GM12878 (cell line): ENCODE measurements around the gene CASQ1. TPM values are rescaled to one million over a fixed set of nuclear protein-coding genes. Genes with fewer than 3 reads are reported as not detected.

Source experiments
- ATAC-seq: fragments of 200-7000 bp; cut with Tn5 transposase; 3 replicates; pipeline ENCODE4 v1.9.1; 2020; ENCODE audit warnings: mild to moderate bottlenecking, moderate library complexity
- BruUV-seq: library from RNA; stranded (reverse); fragments of 400-500 nt; replicated peaks from 2 replicates; lab custom pipeline; 2021; lab: Mats Ljungman, UMichigan
- CTCF ChIA-PET: fragments of 300-600 bp; sonication (Branson Sonifier 250); formaldehyde crosslinking; extraction: SDS; loops from one replicate; lab custom pipeline; 2021; ENCODE audit warnings: inconsistent platforms; lab: Yijun Ruan, JAX
- POLR2A ChIA-PET: fragments of 350-600 bp; formaldehyde crosslinking; extraction: SDS; loops from one replicate; lab custom pipeline; 2021; ENCODE audit warnings: inconsistent platforms; lab: Charles Lee
- RAD21 ChIA-PET: fragments of 300-600 bp; sonication (Branson Sonifier 250); formaldehyde crosslinking; loops from one replicate; lab custom pipeline; 2023; ENCODE audit warnings: antibody characterized with exemption; ENCODE audit not compliant: unreplicated experiment; lab: Charles Lee
- SMC1A ChIA-PET: fragments of 300-600 bp; sonication (Branson Sonifier 250); formaldehyde crosslinking; loops from one replicate; lab custom pipeline; 2023; ENCODE audit not compliant: unreplicated experiment, uncharacterized antibody; lab: Charles Lee
- DNase-seq: peaks from one replicate; pipeline ENCODE4 v3.0.0-alpha.2; 2011; ENCODE audit warnings: low read depth, low spot score
- FAIRE-seq: peaks from 3 replicates; lab custom pipeline; 2011; peaks lifted over from hg19 to GRCh38; lab: Jason Lieb, UNC
- H2AFZ ChIP-seq: 2 replicates; pipeline ENCODE4 v1.6.0; 2011; ENCODE audit warnings: low read depth, low read length, control low read depth; ENCODE audit not compliant: control insufficient read depth
- H3K27ac ChIP-seq: 2 replicates; pipeline ENCODE4 v1.5.1; 2011; ENCODE audit warnings: control low read depth; ENCODE audit not compliant: control insufficient read depth, insufficient read depth
- H3K27me3 ChIP-seq, 2 experiments: replicated peaks in 1 of 2; 2 replicates each; pipeline versions ENCODE4 v1.6.0 to v1.6.1; 2011; ENCODE audit warnings: low read length in 1 of 2; ENCODE audit not compliant: control insufficient read depth in 2 of 2, insufficient read depth in 2 of 2
- H3K36me3 ChIP-seq, 2 experiments: 2 replicates each; pipeline ENCODE4 v1.5.1; 2011; ENCODE audit warnings: low read length in 1 of 2; ENCODE audit not compliant: control insufficient read depth in 2 of 2, insufficient read depth in 2 of 2
- H3K4me1 ChIP-seq: 2 replicates; pipeline ENCODE4 v1.6.1; 2011; ENCODE audit warnings: mild to moderate bottlenecking, low read length, moderate library complexity, mixed read lengths; ENCODE audit not compliant: control insufficient read depth, insufficient read depth
- H3K4me2 ChIP-seq: 2 replicates; pipeline ENCODE4 v1.6.0; 2011; ENCODE audit warnings: control low read depth; ENCODE audit not compliant: control insufficient read depth, insufficient read depth
- H3K4me3 ChIP-seq: fragments of 200-600 bp; sonication (generic); 2 replicates; pipeline ENCODE4 v1.5.1; 2016
- H3K79me2 ChIP-seq: 2 replicates; pipeline ENCODE4 v1.6.0; 2011; ENCODE audit warnings: low read length; ENCODE audit not compliant: control insufficient read depth, insufficient read depth
- H3K9ac ChIP-seq: 2 replicates; pipeline ENCODE4 v1.8.0; 2011; ENCODE audit warnings: low read length, control low read depth, mixed read lengths; ENCODE audit not compliant: control insufficient read depth, insufficient read depth
- H3K9me3 ChIP-seq: replicated peaks from 3 replicates; pipeline ENCODE4 v1.5.1; 2011; ENCODE audit warnings: mild to moderate bottlenecking, low read length; ENCODE audit not compliant: control insufficient read depth, insufficient read depth
- H4K20me1 ChIP-seq: 2 replicates; pipeline ENCODE4 v1.6.0; 2011; ENCODE audit not compliant: control insufficient read depth, insufficient read depth
- CEBPB ChIP-seq, 2 experiments: fragments of 150-350 bp in 1 of 2; IDR thresholded peaks; 2 replicates each; pipeline ENCODE4 v1.6.1; 2012 to 2014; ENCODE audit warnings: low read depth in 2 of 2, low read length in 2 of 2, borderline replicate concordance in 1 of 2, inconsistent platforms in 1 of 2
- ESRRA ChIP-seq: IDR thresholded peaks from 2 replicates; pipeline ENCODE4 v1.6.1; 2012; ENCODE audit warnings: mild to moderate bottlenecking, low read length, improper control_type of control experiment
- ETV6 ChIP-seq, 2 experiments: fragments of 450-650 bp in 1 of 2; IDR thresholded peaks in 1 of 2; conservative IDR thresholded peaks in 1 of 2; 2 replicates each; pipeline ENCODE4 v1.6.1; 2014; ENCODE audit warnings: antibody characterized with exemption in 1 of 2, borderline replicate concordance in 1 of 2, low read depth in 1 of 2, mild to moderate bottlenecking in 1 of 2, moderate library complexity in 1 of 2
- IRF4 ChIP-seq: IDR thresholded peaks from 2 replicates; pipeline ENCODE4 v1.6.1; 2011; ENCODE audit warnings: low read depth, low read length
- JUND ChIP-seq: IDR thresholded peaks from 2 replicates; pipeline ENCODE4 v1.6.1; 2012; ENCODE audit warnings: low read depth, mild to moderate bottlenecking, low read length, improper control_type of control experiment, moderate library complexity
- KLF5 ChIP-seq: fragments of 450-650 bp; IDR thresholded peaks from 2 replicates; pipeline ENCODE4 v1.6.1; 2014; ENCODE audit warnings: mild to moderate bottlenecking; ENCODE audit not compliant: partially characterized antibody
- MEF2A ChIP-seq: IDR thresholded peaks from 2 replicates; pipeline ENCODE4 v1.6.1; 2011; ENCODE audit warnings: low read depth, mild to moderate bottlenecking, low read length, moderate library complexity; ENCODE audit not compliant: insufficient read depth
- MTA3 ChIP-seq: IDR thresholded peaks from 2 replicates; pipeline ENCODE4 v1.6.1; 2012; ENCODE audit warnings: low read length, inconsistent platforms, borderline replicate concordance
- MXI1 ChIP-seq: fragments of 150-350 bp; IDR thresholded peaks from 2 replicates; pipeline ENCODE4 v1.6.1; 2011; ENCODE audit warnings: low read depth, mild to moderate bottlenecking, inconsistent platforms, low read length, improper control_type of control experiment
- NRF1 ChIP-seq: conservative IDR thresholded peaks from 2 replicates; pipeline ENCODE4 v1.6.1; 2011; ENCODE audit warnings: mild to moderate bottlenecking, low read depth, low read length, improper control_type of control experiment
- PAX5 ChIP-seq: IDR thresholded peaks from 2 replicates; pipeline ENCODE4 v1.6.1; 2011; ENCODE audit warnings: low read depth, low read length, borderline replicate concordance
- RELA ChIP-seq: fragments of 450-650 bp; IDR thresholded peaks from 2 replicates; pipeline ENCODE4 v1.8.0; 2014; ENCODE audit warnings: borderline replicate concordance; ENCODE audit not compliant: partially characterized antibody
- SMARCA5 ChIP-seq: fragments of 450-650 bp; IDR thresholded peaks from 2 replicates; pipeline ENCODE4 v1.6.1; 2017; ENCODE audit warnings: mild to moderate bottlenecking
- WGBS: methylation state at CpG from one replicate; pipeline ENCODE4 v1.1.6; 2016; ENCODE audit warnings: low lambda C conversion rate; ENCODE audit not compliant: insufficient replicate concordance, insufficient coverage; ENCODE audit errors: missing lambda C conversion rate; 5-methylcytosine and 5-hydroxymethylcytosine counted together
- in situ Hi-C: fragments of 300-500 bp; cut with MboI; formaldehyde crosslinking; loops from 9 replicates; pipeline ENCODE4 v1.14.3; 2018; ENCODE audit warnings: mixed read lengths
- intact Hi-C: fragments of 100-400 bp; cut with micrococcal nuclease; formaldehyde crosslinking; loops from one replicate; pipeline ENCODE4 v1.14.2; 2022; ENCODE audit not compliant: unreplicated experiment
- polyA plus RNA-seq, 11 experiments: library from polyadenylated mRNA; depleted of rRNA in 4 of 11; unstranded in 6 of 11; stranded (reverse) in 5 of 11; fragments of >200 nt; fragmentation: Nextera tagmentation in 4 of 11; fragmentation: Illumina TruSeq in 1 of 11; extraction: Ambion mirVana in 4 of 11; extraction: Trizol in 1 of 11; gene quantifications; 1 replicate in 1 of 11; 2 replicates in 10 of 11; pipeline versions ENCODE4 v1.2.1 to v1.2.3, GENCODE V29; 2011 to 2016; ENCODE audit warnings: inconsistent platforms in 2 of 11, missing spikeins in 2 of 11, low read depth in 1 of 11
- total RNA-seq, 4 experiments: library from RNA; depleted of rRNA in 3 of 4; stranded (reverse); fragments of >200 nt in 3 of 4; fragmentation: Illumina TruSeq in 1 of 4; extraction: Trizol in 1 of 4; gene quantifications; 2 replicates each; pipeline versions ENCODE4 v1.2.1 to v1.2.3, GENCODE V29; 2013 to 2021
- TF ChIP-seq, protein P1 (sequence below): fragments of 450-650 bp; IDR thresholded peaks from 2 replicates; pipeline ENCODE4 v1.6.1; 2016; ENCODE audit warnings: mild to moderate bottlenecking
- TF ChIP-seq, protein P2 (sequence below): fragments of 150-350 bp; IDR thresholded peaks from 2 replicates; pipeline ENCODE4 v1.6.1; 2016; ENCODE audit warnings: low read depth, low read length

CASQ1 gene
- total and polyA plus RNA-seq, 10 of the 15 experiments (the other 5 are each of a cell fraction or from before 2014, with no cell fraction given), result 0.10 to 0.77 (median 0.34) TPM

- TF ChIP-seq CEBPB (IDR thresholded peaks at IDR 0.05; ENCODE audit: borderline replicate concordance in 1 of 2, low read depth in 2 of 2, low read length in 2 of 2), result no peak
- 0 out of 2 replicates have a peak, but pooled peaks have one; percentile 30 for TF ChIP-seq SMARCA5
- TF ChIP-seq ETV6 (conservative IDR thresholded peaks at IDR 0.05 in 1 of 2, IDR thresholded peaks at IDR 0.05 in 1 of 2; ENCODE audit: borderline replicate concordance in 1 of 2, low read depth in 1 of 2), result peak in 1 of 2 experiments; percentile 71; a peak in 1 of 4 replicates
- TF ChIP-seq, protein P1, sequence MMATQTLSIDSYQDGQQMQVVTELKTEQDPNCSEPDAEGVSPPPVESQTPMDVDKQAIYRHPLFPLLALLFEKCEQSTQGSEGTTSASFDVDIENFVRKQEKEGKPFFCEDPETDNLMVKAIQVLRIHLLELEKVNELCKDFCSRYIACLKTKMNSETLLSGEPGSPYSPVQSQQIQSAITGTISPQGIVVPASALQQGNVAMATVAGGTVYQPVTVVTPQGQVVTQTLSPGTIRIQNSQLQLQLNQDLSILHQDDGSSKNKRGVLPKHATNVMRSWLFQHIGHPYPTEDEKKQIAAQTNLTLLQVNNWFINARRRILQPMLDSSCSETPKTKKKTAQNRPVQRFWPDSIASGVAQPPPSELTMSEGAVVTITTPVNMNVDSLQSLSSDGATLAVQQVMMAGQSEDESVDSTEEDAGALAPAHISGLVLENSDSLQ, result no peak
Observed at GRCh38 chr1:160161965-160162705, 28.2 kb upstream of the CASQ1 start (continued).

GRCh38 chr1:160162931-160163330 is 27.4 kb upstream of the CASQ1 start:
- ChIA-PET SMC1A (interaction anchor here (0.6 to 1.7 kb wide), 6 partner anchors 89 to 214 kb away, joined by 3 to 13 read pairs (median 4); partner anchors contain the start of gene PEX19), POLR2A (no interaction called here), RAD21 (interaction anchor here (1.1 to 1.7 kb wide), 3 partner anchors 15 to 213 kb away, joined by 4 read pairs; no protein-coding TSS in a partner anchor), CTCF (interaction anchor here (0.6 to 4.0 kb wide), 8 partner anchors 21 to 216 kb away, joined by 3 to 26 read pairs (median 6); partner anchors contain the start of gene CASQ1)
- H3K79me2 ChIP-seq, result no peaks in the 10 kb centered on the region
- no peaks in the 10 kb centered on the region for H3K36me3 ChIP-seq
- intact Hi-C loops (no loop called here), in situ Hi-C loops (no loop called here)
- ATAC-seq (no peak), FAIRE-seq (no peak), DNase-seq (no peak)
- no peak overlapping the region for H3K27ac ChIP-seq
- no peak overlapping the region for H2AFZ ChIP-seq
- 85% methylated on average over 2 of the region's 2 CpGs for WGBS
- no peaks in the 10 kb centered on the region for H3K9me3 ChIP-seq
- no peak overlapping the region for H3K9ac ChIP-seq
- no peak overlapping the region for H3K4me2 ChIP-seq
- no peaks in the 10 kb centered on the region for H4K20me1 ChIP-seq
- BruUV-seq, result no TSS peak
- TF ChIP-seq JUND (no peak), MTA3 (no peak), MEF2A (no peak), IRF4 (no peak), NRF1 (no peak), KLF5 (no peak), ESRRA (no peak), RELA (no peak), PAX5 (no peak), MXI1 (no peak)
- TF ChIP-seq, protein P2, sequence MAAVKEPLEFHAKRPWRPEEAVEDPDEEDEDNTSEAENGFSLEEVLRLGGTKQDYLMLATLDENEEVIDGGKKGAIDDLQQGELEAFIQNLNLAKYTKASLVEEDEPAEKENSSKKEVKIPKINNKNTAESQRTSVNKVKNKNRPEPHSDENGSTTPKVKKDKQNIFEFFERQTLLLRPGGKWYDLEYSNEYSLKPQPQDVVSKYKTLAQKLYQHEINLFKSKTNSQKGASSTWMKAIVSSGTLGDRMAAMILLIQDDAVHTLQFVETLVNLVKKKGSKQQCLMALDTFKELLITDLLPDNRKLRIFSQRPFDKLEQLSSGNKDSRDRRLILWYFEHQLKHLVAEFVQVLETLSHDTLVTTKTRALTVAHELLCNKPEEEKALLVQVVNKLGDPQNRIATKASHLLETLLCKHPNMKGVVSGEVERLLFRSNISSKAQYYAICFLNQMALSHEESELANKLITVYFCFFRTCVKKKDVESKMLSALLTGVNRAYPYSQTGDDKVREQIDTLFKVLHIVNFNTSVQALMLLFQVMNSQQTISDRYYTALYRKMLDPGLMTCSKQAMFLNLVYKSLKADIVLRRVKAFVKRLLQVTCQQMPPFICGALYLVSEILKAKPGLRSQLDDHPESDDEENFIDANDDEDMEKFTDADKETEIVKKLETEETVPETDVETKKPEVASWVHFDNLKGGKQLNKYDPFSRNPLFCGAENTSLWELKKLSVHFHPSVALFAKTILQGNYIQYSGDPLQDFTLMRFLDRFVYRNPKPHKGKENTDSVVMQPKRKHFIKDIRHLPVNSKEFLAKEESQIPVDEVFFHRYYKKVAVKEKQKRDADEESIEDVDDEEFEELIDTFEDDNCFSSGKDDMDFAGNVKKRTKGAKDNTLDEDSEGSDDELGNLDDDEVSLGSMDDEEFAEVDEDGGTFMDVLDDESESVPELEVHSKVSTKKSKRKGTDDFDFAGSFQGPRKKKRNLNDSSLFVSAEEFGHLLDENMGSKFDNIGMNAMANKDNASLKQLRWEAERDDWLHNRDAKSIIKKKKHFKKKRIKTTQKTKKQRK, result no peak
- peaks cover 17% of the 10 kb centered on the region for H3K4me1 ChIP-seq
- no peaks in the 10 kb centered on the region; a peak in 1 of 4 replicates for H3K27me3 ChIP-seq
- H3K4me3 ChIP-seq, result no peak overlapping the region
